Mammary epithelial cell (primary cell): ENCODE data around the gene CHSY1.

Experiments used
- CTCF ChIP-seq, 2 donors: IDR thresholded peaks in 1 of 2; conservative IDR thresholded peaks in 1 of 2; 2 replicates each; pipeline ENCODE4 v1.5.1; 2011 to 2012; ENCODE audit warnings: inconsistent platforms in 2 of 2, low read length in 2 of 2, mild to moderate bottlenecking in 2 of 2, control low read depth in 1 of 2, low read depth in 1 of 2; ENCODE audit not compliant: insufficient read depth in 1 of 2; ENCODE audit errors: extremely low read depth in 1 of 2
- EZH2 ChIP-seq: IDR thresholded peaks from 2 replicates; pipeline ENCODE4 v1.6.1; 2012; ENCODE audit warnings: low read length, inconsistent platforms, borderline replicate concordance

- TF ChIP-seq CTCF (conservative IDR thresholded peaks at IDR 0.05 in 1 of 2, IDR thresholded peaks at IDR 0.05 in 1 of 2; ENCODE audit: extremely low read depth in 1 of 2, insufficient read depth in 1 of 2, low read depth in 1 of 2, low read length in 2 of 2) (no peak), EZH2 (no peak)
Observed at GRCh38 chr15:101211897-101212296, 40.0 kb downstream of the CHSY1 start.
